ENCODE data around the gene BORCS6. TPM values are rescaled to one million over a fixed set of nuclear protein-coding genes. Genes with fewer than 3 reads are reported as not detected.

Gene BORCS6
- total and polyA plus RNA-seq, 2 of the 4 experiments (the other 2 are of a cell fraction) = 2.7 to 3.3 TPM

DNA sequence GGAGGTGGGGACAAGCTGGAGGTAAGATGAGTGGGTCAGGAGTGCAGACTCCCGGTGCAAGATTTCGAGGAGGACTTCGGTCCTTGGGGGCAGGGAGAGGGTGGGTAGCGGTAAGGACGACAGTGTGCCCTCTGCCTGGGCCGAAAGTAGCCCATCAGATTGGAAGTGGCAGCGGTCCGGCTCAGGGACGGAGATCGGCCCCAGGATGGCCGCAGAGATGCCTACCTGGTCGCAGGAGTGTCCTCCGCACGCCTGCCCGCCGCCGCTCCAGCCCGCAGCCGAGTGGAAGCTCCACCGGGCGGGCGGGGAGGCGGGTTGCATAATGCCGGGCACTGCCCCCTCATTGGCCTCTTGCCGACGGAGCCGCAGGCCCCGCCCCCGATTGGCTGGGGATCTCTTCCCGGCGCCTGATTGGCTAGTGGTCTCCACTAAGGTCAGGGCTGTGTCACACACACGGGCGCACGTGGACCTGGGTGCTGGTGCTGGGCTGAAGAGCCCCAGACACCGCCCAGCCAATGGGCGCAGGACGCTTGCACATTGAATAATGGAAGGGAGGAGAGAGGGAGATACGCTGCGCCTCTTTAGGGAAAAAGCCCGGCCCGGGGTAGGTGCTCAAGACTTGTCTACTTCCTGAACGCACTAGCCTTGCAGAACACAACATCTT is 37.7 kb downstream of the BORCS6 start, which contains the start of gene PER1 (continued):
- no peak for TF ChIP-seq ELK1 (IDR thresholded peaks at IDR 0.05; ENCODE audit: borderline replicate concordance, low read depth, low read length)
- no peak for TF ChIP-seq MXI1 (IDR thresholded peaks at IDR 0.05; ENCODE audit: borderline replicate concordance, low read depth, low read length)

DNA sequence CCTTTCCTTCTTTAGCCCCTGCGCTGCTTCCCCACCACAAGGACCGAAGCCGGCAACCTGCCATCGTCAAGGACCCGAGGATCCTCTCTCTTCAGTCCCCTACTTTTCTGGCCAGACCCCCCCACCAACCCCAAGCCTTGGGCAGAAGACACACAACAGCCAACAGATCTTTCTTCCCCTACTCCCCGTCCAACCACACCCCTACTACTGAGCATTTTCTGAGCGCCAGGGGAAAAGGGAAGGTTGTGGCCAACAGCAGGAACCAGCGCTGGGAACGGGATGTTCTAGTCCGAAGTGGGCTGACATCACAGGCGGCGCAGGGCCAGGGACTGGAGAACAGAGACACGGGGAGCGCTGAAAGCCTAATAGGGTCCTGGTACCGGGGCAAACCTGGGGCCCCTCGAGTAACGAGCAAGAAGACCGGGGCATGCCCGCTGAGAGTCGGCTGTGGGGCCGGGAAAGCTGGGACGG is 38.3 kb downstream of the BORCS6 start:
- peak overlapping the region; percentile 76 for H3K9ac ChIP-seq (ENCODE audit: low read depth, low read length)
- H3K14ac ChIP-seq (replicated peaks; ENCODE audit: low read depth, low read length) = peak overlapping the region; percentile 56
- no peak overlapping the region; the same call in 1 of the 2 replicates for H3K56ac ChIP-seq (ENCODE audit: extremely low read depth, insufficient read depth, low read length)
- no peaks in the 10 kb centered on the region for H3K27me3 ChIP-seq (ENCODE audit: control insufficient read depth, insufficient read depth, low read length)
- peak overlapping the region; percentile 41; the same call in 1 of the 2 replicates for H2BK120ac ChIP-seq (ENCODE audit: low read depth, low read length)
- no peaks in the 10 kb centered on the region for H3K9me3 ChIP-seq (ENCODE audit: control insufficient read depth, insufficient read depth, low read length)
- H4K5ac ChIP-seq (ENCODE audit: low read depth, low read length) = peak overlapping the region; percentile 9
- peak overlapping the region; percentile 24; the same call in 1 of the 2 replicates for H3K18ac ChIP-seq (ENCODE audit: low read depth, low read length)
- H2AFZ ChIP-seq (replicated peaks; ENCODE audit: low read length, poor library complexity) = peak overlapping the region; percentile 88
- peaks cover 27% of the 10 kb centered on the region for H3K36me3 ChIP-seq (ENCODE audit: control insufficient read depth, insufficient read depth, low read length)
- peak overlapping the region; percentile 55 for H2BK5ac ChIP-seq (ENCODE audit: low read depth, low read length, poor library complexity, severe bottlenecking)
- in situ Hi-C loops (cut with MboI; ENCODE audit: low sequenced_read_pairs) = loop anchor here (25.0 kb wide), 1 partner anchor 914 kb away; the partner anchor contains the start of genes DVL2, GABARAP and PHF23
- dilution Hi-C loops (cut with HindIII; ENCODE audit: low sequenced_read_pairs, unreplicated experiment) = no loop called here
- DNase-seq (peak; percentile 67), ATAC-seq (ENCODE audit: low read depth) (peak; percentile 4)
- no TSS peak for BruUV-seq (replicated peaks)
- 3% methylated on average over 15 of the region's 22 CpGs; no CpG with 5 or more reads in 1 of the 2 experiments for WGBS, 2 experiments (ENCODE audit: extremely low coverage in 2 of 2, insufficient read length in 1 of 2)
- H2BK20ac ChIP-seq (ENCODE audit: low read depth, low read length) = no peak overlapping the region
- peak overlapping the region; percentile 73 for H3K27ac ChIP-seq (ENCODE audit: insufficient read depth, low read length)
- H3K23ac ChIP-seq (ENCODE audit: low read depth, low read length) = peak overlapping the region; percentile 79
- intact Hi-C loops (cut with micrococcal nuclease) = no loop called here
- H3K4me3 ChIP-seq (ENCODE audit: insufficient read depth, low read depth, low read length) = peak overlapping the region; percentile 59
- CTCF ChIA-PET = interaction anchor here (1.2 to 1.5 kb wide), 2 partner anchors 12 to 33 kb away, joined by 3 read pairs; no protein-coding TSS in a partner anchor
- POLR2A ChIA-PET (ENCODE audit: unreplicated experiment) = no interaction called here
- no peak overlapping the region for H2BK15ac ChIP-seq (ENCODE audit: low read depth, low read length)
- peaks cover 22% of the 10 kb centered on the region for H3K9me1 ChIP-seq (ENCODE audit: insufficient read depth, low read length)
- peak overlapping the region; percentile 71 for H2AK5ac ChIP-seq (ENCODE audit: low read depth, low read length)
- peak overlapping the region; percentile 90 for H2AK9ac ChIP-seq (replicated peaks; ENCODE audit: low read depth, low read length, poor library complexity)
- peaks cover 3 to 37% of the 10 kb centered on the region in 2 experiments; a peak in 2 of 4 replicates for H3K79me1 ChIP-seq (ENCODE audit: low read depth in 1 of 2, low read length in 2 of 2)
- peak overlapping the region; percentile 96 for H3K4me2 ChIP-seq (ENCODE audit: low read depth, low read length)
- H4K20me1 ChIP-seq (ENCODE audit: insufficient read depth, low read length) = peaks cover 9% of the 10 kb centered on the region
- peak overlapping the region; percentile 62 for H3K4ac ChIP-seq (ENCODE audit: low read depth, low read length)
- peak overlapping the region; percentile 52; the same call in 1 of the 2 replicates for H4K91ac ChIP-seq (ENCODE audit: insufficient read depth, low read depth, low read length)
- H3K4me1 ChIP-seq (ENCODE audit: control insufficient read depth, insufficient read depth, low read length) = peaks cover 21% of the 10 kb centered on the region
- peak overlapping the region in 1 of 2 experiments; percentile 78; a peak in 1 of 4 replicates for H4K8ac ChIP-seq (ENCODE audit: low read depth in 2 of 2, low read length in 2 of 2)
- no peak for TF ChIP-seq FOS (IDR thresholded peaks at IDR 0.05; ENCODE audit: low read depth, low read length)
- TF ChIP-seq USF2 (IDR thresholded peaks at IDR 0.05; ENCODE audit: low read depth, low read length) = peak; percentile 1; the same call in 1 of the 2 replicates
- TF ChIP-seq POLR2A (IDR thresholded peaks at IDR 0.05; ENCODE audit: low read depth, low read length) = peak; percentile 27
- no peak for TF ChIP-seq RFX5 (IDR thresholded peaks at IDR 0.05; ENCODE audit: low read depth, low read length)
- TF ChIP-seq ELK1 (IDR thresholded peaks at IDR 0.05; ENCODE audit: borderline replicate concordance, low read depth, low read length) = no peak
- no peak for TF ChIP-seq RAD21 (IDR thresholded peaks at IDR 0.05; ENCODE audit: low read length)
- TF ChIP-seq MAZ (IDR thresholded peaks at IDR 0.05; ENCODE audit: borderline replicate concordance, low read depth, low read length) = no peak
- TF ChIP-seq CHD1 (IDR thresholded peaks at IDR 0.05; ENCODE audit: low read depth, low read length) = peak; percentile 82; the same call in 1 of the 2 replicates

Data from IMR-90 (cell line).